Lower lobe of right lung (tissue), 2 donors: Measurements from ENCODE around the gene TMEM115. TPM values are rescaled to one million over a fixed set of nuclear protein-coding genes. Genes with fewer than 3 reads are reported as not detected.
A peak's percentile ranks its signal among the peaks of the same experiment; 100 is the strongest.

Experiments used
- ATAC-seq, 2 donors: fragments of 200-7000 bp; cut with Tn5 transposase; one replicate each; pipeline ENCODE4 v1.9.1; 2020 to 2022; ENCODE audit warnings: mild to moderate bottlenecking in 2 of 2, moderate library complexity in 2 of 2
- DNase-seq: peaks from one replicate; pipeline ENCODE4 v3.0.0-alpha.2; 2020
- H3K27ac ChIP-seq: fragments of 200-600 bp; one replicate; pipeline ENCODE4 v1.8.0; 2022
- H3K27me3 ChIP-seq: fragments of 200-600 bp; one replicate; pipeline ENCODE4 v1.8.0; 2022; ENCODE audit warnings: low read depth
- H3K36me3 ChIP-seq: fragments of 200-600 bp; one replicate; pipeline ENCODE4 v1.8.0; 2022; ENCODE audit warnings: mild to moderate bottlenecking
- H3K4me1 ChIP-seq: fragments of 200-600 bp; one replicate; pipeline ENCODE4 v1.8.0; 2022
- H3K4me3 ChIP-seq: fragments of 200-600 bp; one replicate; pipeline ENCODE4 v1.8.0; 2022; ENCODE audit warnings: mild to moderate bottlenecking
- H3K9me3 ChIP-seq: fragments of 200-600 bp; one replicate; pipeline ENCODE4 v1.8.0; 2022
- intact Hi-C: fragments of 100-400 bp; cut with DNase I; formaldehyde crosslinking; loops from one replicate; pipeline ENCODE4 v1.11.0; 2022
- total RNA-seq: library from RNA; stranded (reverse); fragmentation: NEBNext Ultra II Directional; extraction: Animal tissue kit (Norgen Biotek cat#: 25700); gene quantifications from one replicate; pipeline ENCODE4 v1.2.1, GENCODE V29; 2021
- TF ChIP-seq, protein P1 (sequence below): fragments of 200-600 bp; IDR thresholded peaks from one replicate; pipeline ENCODE4 v1.8.0; 2022; ENCODE audit warnings: antibody characterized with exemption, mild to moderate bottlenecking
- donor health status: DM: no; HTN: yes; CAD: no; lungs with severe emphysema.

Gene TMEM115
- total RNA-seq, 1 donor from 2014 or later, result 37.5 TPM

DNA sequence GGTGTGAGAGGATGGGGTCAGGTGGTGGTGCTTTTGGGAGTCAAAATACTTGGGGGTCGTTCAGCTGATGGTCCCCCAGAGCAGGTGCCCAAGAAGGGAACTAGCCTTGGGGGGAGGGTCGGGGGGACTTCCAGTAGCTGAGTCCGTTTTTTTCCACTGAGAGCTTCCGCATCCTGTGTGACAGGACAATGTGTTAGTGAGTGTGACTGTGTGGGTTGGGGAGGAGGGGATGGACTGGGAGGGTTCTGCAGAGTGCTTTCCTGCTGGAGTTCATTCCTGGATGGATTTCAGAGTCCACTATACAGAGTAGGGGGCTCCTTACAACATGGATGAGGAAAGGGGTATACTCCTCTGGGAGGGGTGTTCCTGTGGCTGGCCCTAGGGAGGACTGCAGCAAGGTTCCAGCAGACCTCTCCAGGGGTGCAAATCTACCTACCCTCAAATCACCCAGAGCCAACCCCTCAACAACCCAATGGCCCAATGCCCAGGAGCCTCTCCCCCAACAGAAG lies 36.2 kb downstream of the TMEM115 start:
- no peak for DNase-seq
- peaks cover 37% of the 10 kb centered on the region for H3K36me3 ChIP-seq
- H3K27me3 ChIP-seq, result no peaks in the 10 kb centered on the region
- peak overlapping the region; percentile 98 for H3K27ac ChIP-seq
- peaks cover 81% of the 10 kb centered on the region for H3K4me1 ChIP-seq
- peak in 1 of 2 donors; percentile 0 for ATAC-seq
- TF ChIP-seq, protein P1, sequence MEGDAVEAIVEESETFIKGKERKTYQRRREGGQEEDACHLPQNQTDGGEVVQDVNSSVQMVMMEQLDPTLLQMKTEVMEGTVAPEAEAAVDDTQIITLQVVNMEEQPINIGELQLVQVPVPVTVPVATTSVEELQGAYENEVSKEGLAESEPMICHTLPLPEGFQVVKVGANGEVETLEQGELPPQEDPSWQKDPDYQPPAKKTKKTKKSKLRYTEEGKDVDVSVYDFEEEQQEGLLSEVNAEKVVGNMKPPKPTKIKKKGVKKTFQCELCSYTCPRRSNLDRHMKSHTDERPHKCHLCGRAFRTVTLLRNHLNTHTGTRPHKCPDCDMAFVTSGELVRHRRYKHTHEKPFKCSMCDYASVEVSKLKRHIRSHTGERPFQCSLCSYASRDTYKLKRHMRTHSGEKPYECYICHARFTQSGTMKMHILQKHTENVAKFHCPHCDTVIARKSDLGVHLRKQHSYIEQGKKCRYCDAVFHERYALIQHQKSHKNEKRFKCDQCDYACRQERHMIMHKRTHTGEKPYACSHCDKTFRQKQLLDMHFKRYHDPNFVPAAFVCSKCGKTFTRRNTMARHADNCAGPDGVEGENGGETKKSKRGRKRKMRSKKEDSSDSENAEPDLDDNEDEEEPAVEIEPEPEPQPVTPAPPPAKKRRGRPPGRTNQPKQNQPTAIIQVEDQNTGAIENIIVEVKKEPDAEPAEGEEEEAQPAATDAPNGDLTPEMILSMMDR, result no peak
- peak overlapping the region; percentile 91 for H3K4me3 ChIP-seq
- no peaks in the 10 kb centered on the region for H3K9me3 ChIP-seq
- intact Hi-C loops, result no loop called here

DNA sequence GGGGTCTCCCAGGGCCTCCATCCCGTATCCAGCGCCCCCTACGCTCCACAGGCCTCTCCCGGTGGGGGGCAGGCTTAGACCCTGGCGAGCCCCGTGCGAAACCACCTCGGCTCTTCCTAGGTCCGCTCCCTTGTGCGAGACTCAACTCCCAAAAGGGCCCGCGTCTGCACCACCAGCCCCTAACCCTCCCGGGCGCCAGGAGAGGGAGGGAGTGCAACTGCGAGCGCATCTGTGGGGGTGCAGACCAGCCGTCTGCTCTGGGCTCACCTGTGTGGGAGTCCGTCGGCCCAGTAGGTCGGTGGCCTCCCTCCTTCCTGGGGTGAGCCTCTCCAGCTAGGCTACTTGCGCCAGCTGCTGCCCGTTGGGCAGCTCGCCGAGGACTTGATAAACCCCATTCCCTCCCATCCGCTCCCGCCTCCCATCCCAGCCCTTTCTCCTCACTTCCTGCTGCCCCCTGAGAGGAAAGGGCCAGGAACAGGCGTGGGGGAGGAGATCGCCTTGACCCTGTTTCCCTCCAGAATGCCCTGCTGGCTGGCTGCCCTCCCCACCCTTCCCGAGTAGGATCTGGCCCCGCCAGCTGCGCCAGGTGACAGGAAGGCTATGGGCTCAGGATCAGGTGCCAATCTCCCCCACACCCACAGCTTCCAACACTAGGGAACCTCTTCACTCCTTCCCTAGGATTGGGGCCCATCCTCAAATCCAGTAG lies 36.8 kb downstream of the TMEM115 start, which contains the start of gene HYAL2:
Gene HYAL2 (minus strand): TSS at position 360 of the 706 bp plus-strand sequence. CDS start 2,256 bp downstream, outside the sequence.
- DNase-seq (peak; percentile 77), ATAC-seq (peak in 1 of 2 donors; percentile 15)
- Histone ChIP-seq H3K4me3 (peak within 1 kb of the TSS; percentile 91), H3K27me3 (no peaks in the 10 kb centered on the region), H3K36me3 (peaks cover 43% of the 10 kb centered on the region), H3K9me3 (no peaks in the 10 kb centered on the region), H3K4me1 (peaks cover 85% of the 10 kb centered on the region), H3K27ac (peak within 1 kb of the TSS; percentile 98)
- TF ChIP-seq, protein P1, result no peak
- intact Hi-C loops, result no loop called here

DNA sequence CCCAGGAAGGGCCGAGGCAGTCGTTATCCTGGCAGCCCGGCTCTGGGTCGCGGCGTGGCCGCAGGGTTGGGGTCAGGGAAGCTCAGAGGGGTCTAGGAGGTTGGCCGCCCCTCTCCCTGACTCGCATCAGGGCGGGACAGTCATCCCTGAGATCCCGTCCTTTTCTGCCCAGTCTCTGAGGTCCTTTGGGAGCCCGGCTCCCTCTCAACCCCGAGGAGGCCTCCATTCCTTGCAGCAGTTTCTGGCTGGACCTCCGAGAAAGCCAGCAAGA lies 37.3 kb downstream of the TMEM115 start:
- Histone ChIP-seq H3K27ac (peak overlapping the region; percentile 98), H3K4me3 (peak overlapping the region; percentile 91), H3K36me3 (peaks cover 48% of the 10 kb centered on the region), H3K27me3 (no peaks in the 10 kb centered on the region), H3K4me1 (peaks cover 85% of the 10 kb centered on the region), H3K9me3 (no peaks in the 10 kb centered on the region)
- ATAC-seq (no peak), DNase-seq (no peak)
- TF ChIP-seq, protein P1, result no peak
- intact Hi-C loops, result no loop called here

DNA sequence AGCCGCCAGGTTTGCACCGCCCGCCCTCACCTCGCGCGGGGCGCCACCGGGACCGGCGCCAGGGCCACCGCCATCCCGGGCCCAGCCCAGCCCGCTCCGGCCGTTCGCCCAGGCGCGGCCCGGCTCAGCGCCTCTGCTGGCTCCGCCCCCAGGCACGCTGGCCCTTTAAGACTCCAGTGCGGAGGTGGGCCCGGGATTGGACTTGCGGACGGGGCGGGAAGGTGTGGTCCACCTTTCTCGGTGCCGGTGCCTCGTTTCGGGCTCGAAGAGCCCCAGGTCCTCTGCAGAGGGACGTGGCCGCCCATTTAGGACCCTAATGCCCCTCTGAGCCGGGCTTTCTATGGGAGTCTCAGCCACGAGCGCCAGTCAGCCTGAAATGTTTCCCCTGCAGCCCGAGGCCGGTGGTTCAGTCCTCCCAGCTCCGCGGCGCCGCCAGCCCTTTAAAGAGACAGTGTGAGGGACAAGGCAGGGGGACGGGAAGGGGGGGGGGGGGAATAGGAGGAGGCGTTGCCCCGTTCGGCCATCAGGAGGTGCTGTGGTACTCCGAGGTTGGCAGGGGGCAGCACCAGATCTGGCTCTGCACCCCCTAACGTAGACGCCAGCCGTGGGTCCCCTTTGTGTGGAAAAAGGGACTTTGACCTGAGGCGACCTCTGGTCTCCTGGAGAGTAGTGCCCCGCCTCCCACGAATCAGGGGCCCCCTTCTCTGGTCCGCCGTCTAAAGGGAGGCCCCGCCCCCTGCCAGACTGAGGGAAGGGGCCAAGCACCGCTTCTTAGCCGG lies 37.8 kb downstream of the TMEM115 start:
- Histone ChIP-seq H3K27me3 (no peaks in the 10 kb centered on the region), H3K4me3 (peak overlapping the region; percentile 91), H3K4me1 (peaks cover 85% of the 10 kb centered on the region), H3K27ac (peak overlapping the region; percentile 98), H3K9me3 (no peaks in the 10 kb centered on the region), H3K36me3 (peaks cover 47% of the 10 kb centered on the region)
- DNase-seq (peak; percentile 94), ATAC-seq (peak; percentile 78 to 84)
- intact Hi-C loops, result no loop called here
- TF ChIP-seq, protein P1, result peak; percentile 58

DNA sequence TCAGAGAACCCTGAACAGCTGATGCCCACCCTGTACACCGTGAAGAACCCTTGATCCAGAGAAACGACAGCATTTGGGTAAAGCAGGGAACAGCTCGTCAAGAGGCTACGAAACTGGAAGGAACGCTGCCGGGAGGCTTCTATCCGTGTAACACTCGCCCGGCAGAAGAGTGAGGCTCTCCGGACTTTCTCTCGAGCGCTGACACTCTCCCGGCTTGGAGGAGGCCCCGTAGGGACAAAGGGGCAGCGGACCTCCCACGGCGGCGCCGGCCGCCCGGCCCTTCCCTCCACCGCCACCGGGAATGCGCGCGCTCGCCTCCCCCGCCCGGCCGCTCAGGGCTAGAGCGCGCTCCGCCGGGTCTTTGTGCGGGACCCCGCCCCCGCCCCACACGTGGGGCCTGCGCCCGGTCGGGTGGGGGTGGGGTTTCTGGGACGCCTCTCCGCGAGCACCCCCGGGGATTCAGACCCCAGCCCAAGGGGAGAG lies 38.4 kb downstream of the TMEM115 start:
- intact Hi-C loops, result no loop called here
- H3K4me1 ChIP-seq, result peaks cover 88% of the 10 kb centered on the region
- TF ChIP-seq, protein P1, result no peak

More for the DNA sequence above, 38.4 kb downstream of the TMEM115 start:
- H3K9me3 ChIP-seq, result no peaks in the 10 kb centered on the region
- H3K27ac ChIP-seq, result peak overlapping the region; percentile 98
- H3K27me3 ChIP-seq, result no peaks in the 10 kb centered on the region
- peak overlapping the region; percentile 91 for H3K4me3 ChIP-seq
- DNase-seq (peak; percentile 86), ATAC-seq (peak; percentile 66 to 73)
- H3K36me3 ChIP-seq, result peaks cover 45% of the 10 kb centered on the region
